AG08396 (cell line): Measurements from ENCODE around the gene RPRD1B.
A peak's percentile ranks its signal among the peaks of the same experiment; 100 is the strongest.

Experiments used
- DNase-seq: peaks from one replicate; pipeline ENCODE4 v3.0.0; 2012; ENCODE audit warnings: low spot score, mixed read lengths

Gene RPRD1B, protein sequence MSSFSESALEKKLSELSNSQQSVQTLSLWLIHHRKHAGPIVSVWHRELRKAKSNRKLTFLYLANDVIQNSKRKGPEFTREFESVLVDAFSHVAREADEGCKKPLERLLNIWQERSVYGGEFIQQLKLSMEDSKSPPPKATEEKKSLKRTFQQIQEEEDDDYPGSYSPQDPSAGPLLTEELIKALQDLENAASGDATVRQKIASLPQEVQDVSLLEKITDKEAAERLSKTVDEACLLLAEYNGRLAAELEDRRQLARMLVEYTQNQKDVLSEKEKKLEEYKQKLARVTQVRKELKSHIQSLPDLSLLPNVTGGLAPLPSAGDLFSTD

DNA sequence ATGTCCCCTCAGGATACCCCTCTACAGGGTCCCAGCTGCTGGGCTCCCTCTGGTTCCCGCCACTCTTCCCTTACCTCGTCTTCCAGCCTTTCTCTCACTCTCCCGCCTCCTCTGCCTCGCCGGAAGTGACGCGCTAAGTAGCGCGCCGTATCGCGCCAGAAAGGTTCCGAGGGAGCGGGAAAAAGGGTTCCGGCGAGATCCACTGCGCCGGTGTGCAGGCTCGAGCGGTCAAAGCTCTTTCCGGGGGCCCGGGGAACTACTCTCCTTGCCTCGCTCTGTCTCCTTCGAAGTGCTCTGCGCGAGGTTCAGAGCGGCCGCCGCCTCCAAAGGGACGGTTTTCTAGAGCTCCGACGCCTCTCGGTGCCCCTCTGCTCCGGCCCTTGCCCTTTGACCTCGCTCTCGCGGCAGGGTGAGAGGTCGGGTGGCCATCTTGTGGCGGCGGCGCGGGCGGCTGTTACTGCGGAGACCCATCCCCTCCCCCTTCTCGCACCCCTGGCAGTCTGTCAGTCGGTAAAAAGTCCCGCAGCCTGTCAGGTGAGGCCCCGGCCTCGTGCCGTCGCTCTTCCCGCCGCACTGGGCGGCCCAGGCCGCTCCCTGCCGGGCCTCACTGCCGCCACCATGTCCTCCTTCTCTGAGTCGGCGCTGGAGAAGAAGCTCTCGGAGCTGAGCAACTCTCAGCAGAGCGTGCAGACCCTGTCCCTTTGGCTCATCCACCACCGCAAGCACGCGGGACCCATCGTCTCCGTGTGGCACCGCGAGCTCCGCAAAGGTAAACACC is at the start of gene RPRD1B, which contains the start of gene TTI1:
TSS of gene RPRD1B (plus strand) at position 417 of the 778 bp plus-strand sequence. CDS start at position 619, 202 bp downstream.
TSS of gene TTI1 (minus strand) at position 127 of the 778 bp plus-strand sequence. CDS start 19,640 bp downstream, outside the sequence.
- peak; percentile 90 for DNase-seq

DNA sequence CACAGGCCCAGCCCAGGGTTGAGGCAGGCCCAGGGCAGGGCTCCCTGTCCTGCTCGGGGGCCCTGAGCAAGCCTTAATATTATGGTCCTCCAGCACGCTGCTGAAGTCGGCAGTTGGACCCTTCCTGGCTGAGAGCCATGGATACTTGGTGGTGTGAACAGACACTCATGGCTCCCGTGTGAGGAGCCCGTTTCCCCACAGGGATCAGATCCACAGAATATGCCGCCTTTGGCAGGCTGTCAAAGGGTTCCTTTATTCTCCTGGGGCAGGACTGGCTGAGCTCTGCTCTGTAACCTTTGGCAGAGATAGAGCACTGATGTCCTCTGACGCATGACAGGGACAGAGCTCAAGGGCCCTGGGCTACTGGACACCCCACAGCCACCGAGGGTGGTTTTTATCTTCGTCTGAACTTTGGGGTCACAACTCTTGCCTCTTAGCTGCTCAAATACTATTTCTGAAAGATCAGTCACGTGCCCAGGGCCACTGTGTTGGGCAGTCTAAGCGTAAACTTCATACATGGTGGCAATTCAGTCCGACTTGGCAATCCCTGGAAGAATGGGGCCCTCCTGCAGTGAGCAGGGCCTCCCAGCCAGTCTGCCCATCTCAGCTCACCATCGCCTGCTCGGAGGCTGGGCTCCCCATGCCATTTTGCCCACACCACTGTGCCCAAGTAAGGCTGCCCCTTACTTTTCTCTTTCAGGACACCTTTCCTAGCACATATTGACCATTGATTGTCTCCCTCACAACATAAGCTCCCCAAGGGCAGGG is 49.3 kb upstream of the RPRD1B start:
- DNase-seq: no peak

- DNase-seq: no peak
These were observed 47.3 kb upstream of the RPRD1B start for GRCh38 chr20:37986044-37986858.

DNA sequence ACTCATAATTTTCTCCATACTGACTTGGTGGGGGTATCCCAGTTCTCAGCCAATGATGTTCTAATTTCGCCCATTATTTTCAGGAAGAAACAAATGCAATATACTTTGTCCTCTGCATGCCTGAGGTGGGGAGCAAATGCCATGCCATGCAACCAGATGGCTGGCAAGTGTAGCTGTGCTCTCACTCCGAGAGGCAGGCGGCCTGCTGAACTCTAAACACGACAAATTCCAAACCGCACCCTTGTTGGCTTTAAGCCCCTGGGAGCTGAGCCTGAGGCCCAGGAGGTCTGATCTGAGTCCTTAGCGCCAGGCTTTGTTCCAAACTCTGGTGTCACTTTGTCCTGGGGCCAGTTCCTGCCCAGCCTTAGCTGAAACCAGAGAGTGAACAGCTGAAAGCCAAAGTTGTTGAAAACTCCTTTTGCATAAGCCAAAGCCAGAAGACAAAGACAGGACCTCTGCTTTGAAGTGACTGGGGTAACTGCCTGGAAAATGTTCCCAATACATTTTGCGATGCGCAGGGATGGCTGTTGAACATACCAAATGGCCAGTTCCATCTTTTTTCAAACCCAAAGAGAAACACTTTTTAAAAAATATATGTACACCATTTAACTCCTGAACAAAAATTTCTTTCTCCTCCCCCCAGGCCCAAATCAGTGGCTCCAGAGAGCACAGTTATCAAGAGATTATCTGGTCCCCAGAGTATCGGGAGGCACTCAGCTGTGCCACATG is 46.5 kb upstream of the RPRD1B start:
- DNase-seq: peak; percentile 66

GRCh38 chr20:37987602-37988290 is 45.8 kb upstream of the RPRD1B start:
- no peak for DNase-seq

DNA sequence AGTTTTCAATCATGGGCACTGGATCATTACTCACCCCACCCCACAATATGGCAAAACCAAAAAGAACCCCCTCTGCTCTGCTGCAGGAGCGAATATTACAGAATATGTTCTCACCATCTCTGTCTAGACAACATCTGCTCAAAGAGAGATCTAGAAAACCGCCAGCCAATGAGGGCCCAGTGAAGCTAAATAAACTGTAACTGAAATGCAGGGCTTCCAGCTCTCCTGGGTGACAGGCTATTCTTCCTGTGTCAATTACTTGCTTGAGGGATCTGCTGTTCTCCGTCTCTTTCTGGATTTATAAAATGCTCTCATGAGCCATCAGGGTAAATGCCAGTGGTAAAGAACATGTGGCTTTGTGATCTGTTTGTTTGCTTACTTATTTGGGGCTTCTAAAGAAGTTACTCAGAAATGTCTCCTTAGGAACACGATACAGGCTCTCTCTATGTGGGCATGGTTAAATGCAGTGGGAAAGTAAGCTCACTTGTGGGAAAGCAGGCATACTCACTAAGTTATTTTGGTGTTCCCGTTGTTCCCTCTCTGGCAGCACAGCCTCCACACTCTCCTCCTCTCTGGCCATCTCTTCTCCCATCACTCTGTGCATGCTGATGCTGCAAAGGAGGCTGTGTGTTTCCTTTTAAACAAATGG is 45.1 kb upstream of the RPRD1B start:
- no peak for DNase-seq

GRCh38 chr20:37989601-37990295 is 43.8 kb upstream of the RPRD1B start:
- DNase-seq: no peak

DNA sequence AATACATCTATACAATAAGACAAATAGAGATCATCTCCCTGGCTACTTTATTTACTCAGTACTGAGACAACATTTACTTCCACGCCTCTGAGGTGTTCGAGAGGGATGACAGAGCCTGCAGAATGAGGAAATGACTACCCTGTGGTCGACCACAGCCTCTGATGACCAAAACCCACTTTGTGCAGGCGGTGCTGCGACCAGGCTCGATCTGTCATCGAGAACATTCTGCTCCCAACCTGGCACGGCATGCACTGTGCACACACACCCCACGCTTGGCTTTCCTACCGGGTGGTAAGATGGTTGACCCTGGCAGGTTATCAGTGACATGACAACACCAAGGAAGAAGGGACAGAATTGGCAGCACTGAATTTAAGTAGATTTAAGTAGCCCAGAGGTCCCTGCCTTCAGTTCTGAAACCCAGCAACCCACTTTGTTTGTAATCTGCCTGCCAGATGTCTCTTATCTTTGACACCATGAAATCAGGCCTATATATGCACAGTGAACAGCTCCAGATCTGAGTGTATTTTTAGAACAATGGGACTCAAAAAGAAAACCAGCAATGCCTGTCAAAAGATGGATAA is 42.9 kb upstream of the RPRD1B start:
- DNase-seq: peak; percentile 58

- no peak for DNase-seq
These were observed 42.2 kb upstream of the RPRD1B start for GRCh38 chr20:37991157-37991866.

- no peak for DNase-seq
These were observed 41.6 kb upstream of the RPRD1B start for GRCh38 chr20:37991908-37992307.

DNA sequence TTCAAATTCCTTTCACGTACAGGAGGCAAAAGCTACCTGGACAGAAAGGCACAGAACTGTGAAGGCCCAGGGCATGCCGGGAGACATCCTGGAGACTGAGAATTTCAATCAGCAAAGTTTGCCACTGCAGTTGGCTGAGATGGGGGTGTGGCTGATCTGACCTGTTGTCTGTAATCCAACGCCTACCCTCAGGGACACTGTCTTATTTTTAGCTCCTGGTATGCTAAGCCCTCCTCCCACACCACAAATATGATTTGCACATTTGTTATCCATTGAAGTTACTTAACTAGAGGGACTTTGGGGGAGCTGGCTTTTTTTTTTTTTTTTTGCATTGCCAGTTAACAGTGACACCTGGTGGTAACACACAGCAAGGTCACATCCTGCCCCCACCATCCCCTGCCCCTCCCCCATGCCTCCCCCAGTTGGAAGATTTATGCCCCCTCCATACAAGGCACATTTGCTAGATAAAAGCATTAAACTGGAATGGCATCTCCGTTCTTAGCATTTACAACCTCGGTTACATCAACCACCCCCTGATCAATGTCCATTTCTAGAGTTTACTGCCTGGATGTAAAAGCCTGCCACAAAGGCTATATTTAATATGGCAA is 40.6 kb upstream of the RPRD1B start:
- DNase-seq: peak; percentile 73

DNA sequence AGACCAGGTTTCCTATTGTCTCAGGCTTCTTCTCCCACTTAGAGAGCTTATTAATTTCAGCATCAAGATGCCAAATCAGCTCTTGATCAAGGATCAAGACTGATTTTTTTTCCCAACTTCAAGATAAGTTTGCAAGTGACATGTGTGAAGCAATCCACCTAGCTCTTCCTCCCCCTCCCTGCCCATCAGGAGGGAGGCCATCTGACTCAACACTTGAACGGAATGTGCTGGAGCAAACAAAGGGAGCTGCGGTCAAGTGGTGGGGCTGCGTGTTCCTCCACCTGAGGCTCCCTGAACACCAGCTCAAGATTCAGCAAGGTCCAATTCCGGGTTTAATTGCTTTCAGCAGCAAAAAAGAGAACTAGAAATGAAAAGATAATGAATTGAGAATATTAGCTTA is 39.0 kb upstream of the RPRD1B start:
- DNase-seq: peak; percentile 46

- DNase-seq: no peak
These were observed 37.5 kb upstream of the RPRD1B start for GRCh38 chr20:37995856-37996605.

DNA sequence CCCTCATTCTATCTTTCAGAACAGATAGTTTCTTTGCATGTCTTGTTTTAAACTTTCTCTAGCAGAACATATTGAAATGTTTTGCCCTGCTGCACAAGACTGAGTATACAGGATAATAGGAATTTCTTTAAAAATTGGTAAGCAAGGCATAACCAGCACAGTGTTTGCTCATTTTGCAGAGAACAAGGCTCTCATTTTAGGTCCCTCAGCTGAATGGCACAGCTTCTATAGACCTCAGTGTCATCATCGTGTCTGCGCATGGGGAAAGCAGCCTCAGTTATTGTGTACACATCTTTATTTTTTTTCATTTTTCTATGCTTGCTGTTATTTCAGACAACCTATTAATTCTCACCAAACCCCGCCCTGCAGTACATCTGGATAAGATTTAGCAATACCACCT is 36.0 kb upstream of the RPRD1B start:
- no peak for DNase-seq

GRCh38 chr20:37999526-38000263 is 33.9 kb upstream of the RPRD1B start:
- DNase-seq: no peak

- no peak for DNase-seq
These were observed 33.3 kb upstream of the RPRD1B start for GRCh38 chr20:38000293-38000692.
